Keratinocyte (primary cell): Measurements from ENCODE around the gene ABL1.

Source experiments
- CTCF ChIP-seq, 3 experiments: IDR thresholded peaks in 1 of 3; conservative IDR thresholded peaks in 1 of 3; optimal IDR thresholded peaks in 1 of 3; 2 replicates in 2 of 3; 3 replicates in 1 of 3; pipeline versions ENCODE3 to v1.5.1; 2011; ENCODE audit warnings: low read length in 3 of 3, mild to moderate bottlenecking in 3 of 3, moderate library complexity in 2 of 3, control low read depth in 1 of 3, inconsistent platforms in 1 of 3; ENCODE audit not compliant: insufficient read depth in 2 of 3; ENCODE audit errors: extremely low read depth in 1 of 3
- EZH2 ChIP-seq: IDR thresholded peaks from one replicate; pipeline ENCODE4 v1.6.1; 2012; ENCODE audit warnings: inconsistent platforms, mild to moderate bottlenecking, low read length, moderate library complexity

GRCh38 chr9:130895481-130896232 lies 60.6 kb downstream of the ABL1 start:
- TF ChIP-seq CTCF (optimal IDR thresholded peaks at IDR 0.05 in 1 of 3, IDR thresholded peaks at IDR 0.05 in 1 of 3, conservative IDR thresholded peaks at IDR 0.05 in 1 of 3; ENCODE audit: extremely low read depth in 1 of 3, insufficient read depth in 2 of 3, low read length in 3 of 3) = no peak
- no peak for TF ChIP-seq EZH2
